ENCODE results near the gene ANKFN1.

Gene ANKFN1

GRCh38 chr17:56177361-56177760 lies 24.1 kb downstream of the ANKFN1 start:
- DNase-seq (ENCODE audit: low spot score), result no peak

- DNase-seq (ENCODE audit: low spot score), result no peak
Observed at GRCh38 chr17:56178203-56178602, 24.9 kb downstream of the ANKFN1 start.

- DNase-seq (ENCODE audit: low spot score), result no peak
Observed at GRCh38 chr17:56182081-56182480, 28.8 kb downstream of the ANKFN1 start.

- no peak for DNase-seq (ENCODE audit: low spot score)
Observed at GRCh38 chr17:56184650-56185049, 31.4 kb downstream of the ANKFN1 start.

GRCh38 chr17:56185491-56186221 lies 32.4 kb downstream of the ANKFN1 start:
- no peak for DNase-seq (ENCODE audit: low spot score)

GRCh38 chr17:56186222-56186786 lies 33.0 kb downstream of the ANKFN1 start:
- no peak for DNase-seq (ENCODE audit: low spot score)

GRCh38 chr17:56203430-56203829 lies 50.2 kb downstream of the ANKFN1 start:
- DNase-seq (ENCODE audit: low spot score), result no peak

- DNase-seq (ENCODE audit: low spot score), result no peak
Observed at GRCh38 chr17:56206351-56206750, 53.1 kb downstream of the ANKFN1 start.

- DNase-seq (ENCODE audit: low spot score), result no peak
Observed at GRCh38 chr17:56213031-56213430, 59.8 kb downstream of the ANKFN1 start.

GRCh38 chr17:56217921-56218320 lies 64.6 kb downstream of the ANKFN1 start:
- no peak for DNase-seq (ENCODE audit: low spot score)

- no peak for DNase-seq (ENCODE audit: low spot score)
Observed at GRCh38 chr17:56222255-56222654, 69.0 kb downstream of the ANKFN1 start.

GRCh38 chr17:56230660-56231059 lies 77.4 kb downstream of the ANKFN1 start:
- DNase-seq (ENCODE audit: low spot score), result no peak

- no peak for DNase-seq (ENCODE audit: low spot score)
Observed at GRCh38 chr17:56231252-56231651, 78.0 kb downstream of the ANKFN1 start.

GRCh38 chr17:56231693-56232092 lies 78.4 kb downstream of the ANKFN1 start:
- DNase-seq (ENCODE audit: low spot score), result no peak

- no peak for DNase-seq (ENCODE audit: low spot score)
Observed at GRCh38 chr17:56244268-56244890, 91.1 kb downstream of the ANKFN1 start.

- DNase-seq (ENCODE audit: low spot score), result no peak
Observed at GRCh38 chr17:56247816-56248215, 94.5 kb downstream of the ANKFN1 start.

GRCh38 chr17:56257075-56257474 lies 103.8 kb downstream of the ANKFN1 start:
- DNase-seq (ENCODE audit: low spot score), result no peak

- no peak for DNase-seq (ENCODE audit: low spot score)
Observed at GRCh38 chr17:56260376-56261002, 107.2 kb downstream of the ANKFN1 start.

GRCh38 chr17:56262803-56263202 lies 109.5 kb downstream of the ANKFN1 start:
- DNase-seq (ENCODE audit: low spot score), result no peak

GRCh38 chr17:56269556-56270389 lies 116.5 kb downstream of the ANKFN1 start:
- no peak for DNase-seq (ENCODE audit: low spot score)

- DNase-seq (ENCODE audit: low spot score), result no peak
Observed at GRCh38 chr17:56274491-56274890, 121.2 kb downstream of the ANKFN1 start.

- DNase-seq (ENCODE audit: low spot score), result no peak
Observed at GRCh38 chr17:56284482-56284881, 131.2 kb downstream of the ANKFN1 start.
